B cell (primary cell): ENCODE results near the gene ABCD4. TPM values are rescaled to one million over a fixed set of nuclear protein-coding genes. Genes with fewer than 3 reads are reported as not detected.

Source experiments
- ATAC-seq: fragments of 200-7000 bp; cut with Tn5 transposase; one replicate; pipeline ENCODE4 v1.10.0; 2021; ENCODE audit warnings: low read depth, mild to moderate bottlenecking, moderate number of reproducible peaks, moderate library complexity
- CTCF ChIA-PET: fragments of 350-600 bp; sonication (Branson Sonifier 250); formaldehyde crosslinking; loops from one replicate; lab custom pipeline; 2021; ENCODE audit warnings: antibody characterized with exemption, inconsistent platforms; lab: Charles Lee
- POLR2A ChIA-PET: fragments of 350-600 bp; sonication (Branson Sonifier 250); formaldehyde crosslinking; loops from one replicate; lab custom pipeline; 2021; ENCODE audit warnings: antibody characterized with exemption; lab: Charles Lee
- DNase-seq: peaks from one replicate; pipeline ENCODE4 v3.0.0; 2013
- H2AFZ ChIP-seq: 2 replicates; pipeline ENCODE4 v1.6.1; 2012; ENCODE audit warnings: mild to moderate bottlenecking, low read depth, low read length; ENCODE audit not compliant: insufficient read depth, poor library complexity, severe bottlenecking
- H3K27ac ChIP-seq, 2 donors: 1 replicate in 1 of 2; 2 replicates in 1 of 2; pipeline ENCODE4 v1.5.1; 2012 to 2013; ENCODE audit warnings: low read length in 2 of 2, mild to moderate bottlenecking in 2 of 2, moderate library complexity in 1 of 2
- H3K27me3 ChIP-seq, 4 experiments: fragments of 200-600 bp in 1 of 4; sonication (generic) in 1 of 4; replicated peaks in 1 of 4; 1 replicate in 2 of 4; 2 replicates in 2 of 4; pipeline versions ENCODE4 v1.6.1 to v1.7.0; 2013 to 2016; ENCODE audit warnings: low read length in 3 of 4, mild to moderate bottlenecking in 2 of 4, mixed read lengths in 1 of 4, moderate library complexity in 1 of 4; ENCODE audit not compliant: insufficient read depth in 4 of 4, control insufficient read depth in 3 of 4; ENCODE audit errors: control extremely low read depth in 1 of 4
- H3K36me3 ChIP-seq, 2 experiments: replicated peaks in 1 of 2; 1 replicate in 1 of 2; 2 replicates in 1 of 2; pipeline versions ENCODE4 v1.6.1 to v1.7.1; 2013; ENCODE audit warnings: low read length in 1 of 2; ENCODE audit not compliant: insufficient read depth in 2 of 2, control insufficient read depth in 1 of 2; ENCODE audit errors: control extremely low read depth in 1 of 2, extremely low read depth in 1 of 2
- H3K4me1 ChIP-seq, 2 donors: fragments of 200-600 bp in 1 of 2; sonication (generic) in 1 of 2; 1 replicate in 1 of 2; 2 replicates in 1 of 2; pipeline versions ENCODE4 v1.5.1 to v1.6.1; 2013 to 2017; ENCODE audit warnings: low read length in 2 of 2; ENCODE audit not compliant: control insufficient read depth in 2 of 2, insufficient read depth in 2 of 2
- H3K4me2 ChIP-seq: replicated peaks from 2 replicates; pipeline ENCODE3; 2012; ENCODE audit warnings: mild to moderate bottlenecking, low read depth, low read length; ENCODE audit not compliant: poor library complexity, severe bottlenecking
- H3K4me3 ChIP-seq, 5 experiments: fragments of 200-600 bp in 1 of 5; sonication (generic) in 1 of 5; 1 replicate in 3 of 5; 2 replicates in 2 of 5; pipeline versions ENCODE4 v1.5.1 to v1.7.0; 2011 to 2016; ENCODE audit warnings: low read length in 4 of 5, mild to moderate bottlenecking in 4 of 5, low read depth in 2 of 5, control low read depth in 1 of 5, moderate library complexity in 1 of 5; ENCODE audit not compliant: insufficient read depth in 1 of 5; ENCODE audit errors: control extremely low read depth in 1 of 5, extremely low read depth in 1 of 5
- H3K79me2 ChIP-seq: fragments of 200-600 bp; sonication (generic); one replicate; pipeline ENCODE4 v1.6.0; 2016; ENCODE audit warnings: low read length; ENCODE audit not compliant: control insufficient read depth, insufficient read depth
- H3K9ac ChIP-seq: fragments of 200-600 bp; sonication (generic); 2 replicates; pipeline ENCODE4 v1.6.1; 2017; ENCODE audit warnings: mild to moderate bottlenecking, low read length, moderate library complexity
- H3K9me3 ChIP-seq, 3 donors: one replicate each; pipeline versions ENCODE4 v1.6.1 to v1.7.1; 2013; ENCODE audit warnings: low read length in 2 of 3; ENCODE audit not compliant: control insufficient read depth in 2 of 3, insufficient read depth in 1 of 3; ENCODE audit errors: control extremely low read depth in 1 of 3
- H4K20me1 ChIP-seq: 2 replicates; pipeline ENCODE4 v1.6.0; 2012; ENCODE audit warnings: mild to moderate bottlenecking, low read length; ENCODE audit not compliant: insufficient read depth, control insufficient read depth, poor library complexity, severe bottlenecking
- H3K27ac Mint-ChIP-seq: one replicate; pipeline ENCODE4 v1.8.0; 2021; ENCODE audit warnings: mixed read lengths
- H3K27me3 Mint-ChIP-seq: one replicate; pipeline ENCODE4 v1.8.0; 2021; ENCODE audit warnings: mixed read lengths
- H3K4me1 Mint-ChIP-seq: one replicate; pipeline ENCODE4 v1.8.0; 2021; ENCODE audit warnings: mixed read lengths
- H3K4me3 Mint-ChIP-seq: one replicate; pipeline ENCODE4 v1.8.0; 2021; ENCODE audit warnings: mixed read lengths
- H3K9me3 Mint-ChIP-seq: one replicate; pipeline ENCODE4 v1.8.0; 2022; ENCODE audit warnings: mixed read lengths; ENCODE audit not compliant: insufficient read depth
- CTCF ChIP-seq: fragments of 200-600 bp; IDR thresholded peaks from one replicate; pipeline ENCODE4 v1.8.0; 2022; ENCODE audit warnings: antibody characterized with exemption, mild to moderate bottlenecking
- EZH2 ChIP-seq: IDR thresholded peaks from 2 replicates; pipeline ENCODE4 v1.6.1; 2012; ENCODE audit warnings: borderline replicate concordance, low read depth, mild to moderate bottlenecking, moderate library complexity, low read length; ENCODE audit not compliant: insufficient read depth, poor library complexity, severe bottlenecking
- WGBS: methylation state at CpG from one replicate; pipeline ENCODE4 v1.1.5; 2013; ENCODE audit warnings: missing lambda C conversion rate; ENCODE audit not compliant: insufficient coverage; 5-methylcytosine and 5-hydroxymethylcytosine counted together
- intact Hi-C: fragments of 100-400 bp; cut with micrococcal nuclease; formaldehyde crosslinking; loops from one replicate; pipeline ENCODE4 v1.10.0; 2022
- polyA plus RNA-seq: library from polyadenylated mRNA; depleted of rRNA; stranded (reverse); fragments of >200 nt; gene quantifications from 2 replicates; pipeline ENCODE4 v1.2.3, GENCODE V29; 2012
- total RNA-seq, 2 donors: library from RNA; stranded (reverse); fragments of 120-200 nt in 1 of 2; gene quantifications; 1 replicate in 1 of 2; 2 replicates in 1 of 2; pipeline versions ENCODE4 v1.2.3 to v1.2.4, GENCODE V29; 2013 to 2022

The ABCD4 gene
- total and polyA plus RNA-seq, 2 donors (not counting 1 experiment from before 2014, with no cell fraction given): 90.0 to 125 TPM

- intact Hi-C loops: no loop called here
- 92% methylated on average over 4 of the region's 5 CpGs for WGBS
- Mint-ChIP-seq H3K4me3 (no peak overlapping the region), H3K4me1 (peaks cover 1% of the 10 kb centered on the region), H3K27ac (no peak overlapping the region), H3K27me3 (no peaks in the 10 kb centered on the region), H3K9me3 (no peaks in the 10 kb centered on the region)
- Histone ChIP-seq H3K4me1 (no peaks in the 10 kb centered on the region), H3K4me2 (no peak overlapping the region), H2AFZ (no peak overlapping the region), H3K9ac (no peak overlapping the region), H4K20me1 (peaks cover 12% of the 10 kb centered on the region), H3K27me3 (no peaks in the 10 kb centered on the region), H3K36me3 (peaks cover 0 to 76% of the 10 kb centered on the region in 2 experiments), H3K9me3 (no peaks in the 10 kb centered on the region), H3K4me3 (no peak overlapping the region), H3K27ac (no peak overlapping the region), H3K79me2 (no peaks in the 10 kb centered on the region)
- CTCF ChIA-PET: no interaction called here
- TF ChIP-seq CTCF (no peak), EZH2 (no peak)
- no peak for ATAC-seq
- POLR2A ChIA-PET: no interaction called here
- no peak for DNase-seq
Observed at GRCh38 chr14:74289801-74290200, 12.9 kb downstream of the ABCD4 start.

GRCh38 chr14:74286736-74287135 lies 16.0 kb downstream of the ABCD4 start:
- CTCF ChIA-PET: no interaction called here
- Mint-ChIP-seq H3K9me3 (no peaks in the 10 kb centered on the region), H3K4me1 (no peaks in the 10 kb centered on the region), H3K27ac (no peak overlapping the region), H3K27me3 (no peaks in the 10 kb centered on the region), H3K4me3 (no peak overlapping the region)
- no peak overlapping the region for H3K27ac ChIP-seq
- WGBS: 97% methylated on average over 6 of the region's 7 CpGs
- H2AFZ ChIP-seq: no peak overlapping the region
- no peaks in the 10 kb centered on the region for H3K4me1 ChIP-seq
- no peak overlapping the region for H3K4me3 ChIP-seq
- H3K27me3 ChIP-seq: no peaks in the 10 kb centered on the region
- intact Hi-C loops: no loop called here
- TF ChIP-seq CTCF (no peak), EZH2 (no peak)
- no peaks in the 10 kb centered on the region for H3K9me3 ChIP-seq
- peaks cover 0 to 71% of the 10 kb centered on the region in 2 experiments for H3K36me3 ChIP-seq
- no peaks in the 10 kb centered on the region for H4K20me1 ChIP-seq
- no peak overlapping the region for H3K9ac ChIP-seq
- no peak for ATAC-seq
- no peaks in the 10 kb centered on the region for H3K79me2 ChIP-seq
- no peak for DNase-seq
- POLR2A ChIA-PET: no interaction called here
- no peak overlapping the region for H3K4me2 ChIP-seq
